ENCODE measurements around the gene ASB15. TPM values are rescaled to one million over a fixed set of nuclear protein-coding genes. Genes with fewer than 3 reads are reported as not detected.

The ASB15 gene
- polyA plus RNA-seq, 1 donor from 2014 or later = not detected

DNA sequence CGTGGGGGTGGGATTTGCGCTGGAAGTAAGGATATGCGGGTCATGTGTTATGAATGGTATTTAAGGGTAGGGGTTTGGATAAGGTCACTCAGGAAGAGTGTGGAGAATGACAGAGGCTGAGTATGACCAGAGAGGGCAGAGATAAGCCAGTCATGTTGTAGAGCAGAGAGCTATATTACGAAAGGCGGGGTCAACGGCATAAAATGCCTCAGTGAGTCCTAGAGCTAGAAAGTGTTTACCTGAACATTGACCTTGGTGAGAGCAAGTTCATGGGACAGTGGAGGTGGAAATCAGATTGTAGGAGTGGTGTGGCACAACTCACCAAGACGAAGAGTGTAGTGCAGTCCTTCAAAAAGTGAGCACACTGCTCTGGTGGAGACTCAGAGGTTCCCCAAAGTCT is 67.9 kb downstream of the ASB15 start:
- Histone ChIP-seq H3K9me3 (ENCODE audit: low read length) (no peaks in the 10 kb centered on the region), H2AFZ (ENCODE audit: low read depth, low read length) (no peak overlapping the region), H3K9ac (ENCODE audit: low read length) (no peak overlapping the region), H3K79me2 (replicated peaks; ENCODE audit: insufficient read depth, low read length) (no peaks in the 10 kb centered on the region), H3F3A (ENCODE audit: insufficient read depth, low read length, poor library complexity, severe bottlenecking) (no peaks in the 10 kb centered on the region), H3K4me2 (ENCODE audit: low read length) (no peak overlapping the region), H3K27me3 (ENCODE audit: insufficient read depth, low read depth, low read length) (no peaks in the 10 kb centered on the region), H3K9me2 (ENCODE audit: insufficient read depth, low read length) (no peaks in the 10 kb centered on the region), H3K36me3 (ENCODE audit: insufficient read depth, low read length) (no peaks in the 10 kb centered on the region), H3K4me3 (ENCODE audit: low read length) (no peak overlapping the region), H4K20me1 (ENCODE audit: insufficient read depth) (no peaks in the 10 kb centered on the region), H3K27ac (ENCODE audit: low read length) (no peak overlapping the region)
- TF ChIP-seq, protein P1, sequence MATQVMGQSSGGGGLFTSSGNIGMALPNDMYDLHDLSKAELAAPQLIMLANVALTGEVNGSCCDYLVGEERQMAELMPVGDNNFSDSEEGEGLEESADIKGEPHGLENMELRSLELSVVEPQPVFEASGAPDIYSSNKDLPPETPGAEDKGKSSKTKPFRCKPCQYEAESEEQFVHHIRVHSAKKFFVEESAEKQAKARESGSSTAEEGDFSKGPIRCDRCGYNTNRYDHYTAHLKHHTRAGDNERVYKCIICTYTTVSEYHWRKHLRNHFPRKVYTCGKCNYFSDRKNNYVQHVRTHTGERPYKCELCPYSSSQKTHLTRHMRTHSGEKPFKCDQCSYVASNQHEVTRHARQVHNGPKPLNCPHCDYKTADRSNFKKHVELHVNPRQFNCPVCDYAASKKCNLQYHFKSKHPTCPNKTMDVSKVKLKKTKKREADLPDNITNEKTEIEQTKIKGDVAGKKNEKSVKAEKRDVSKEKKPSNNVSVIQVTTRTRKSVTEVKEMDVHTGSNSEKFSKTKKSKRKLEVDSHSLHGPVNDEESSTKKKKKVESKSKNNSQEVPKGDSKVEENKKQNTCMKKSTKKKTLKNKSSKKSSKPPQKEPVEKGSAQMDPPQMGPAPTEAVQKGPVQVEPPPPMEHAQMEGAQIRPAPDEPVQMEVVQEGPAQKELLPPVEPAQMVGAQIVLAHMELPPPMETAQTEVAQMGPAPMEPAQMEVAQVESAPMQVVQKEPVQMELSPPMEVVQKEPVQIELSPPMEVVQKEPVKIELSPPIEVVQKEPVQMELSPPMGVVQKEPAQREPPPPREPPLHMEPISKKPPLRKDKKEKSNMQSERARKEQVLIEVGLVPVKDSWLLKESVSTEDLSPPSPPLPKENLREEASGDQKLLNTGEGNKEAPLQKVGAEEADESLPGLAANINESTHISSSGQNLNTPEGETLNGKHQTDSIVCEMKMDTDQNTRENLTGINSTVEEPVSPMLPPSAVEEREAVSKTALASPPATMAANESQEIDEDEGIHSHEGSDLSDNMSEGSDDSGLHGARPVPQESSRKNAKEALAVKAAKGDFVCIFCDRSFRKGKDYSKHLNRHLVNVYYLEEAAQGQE (IDR thresholded peaks at IDR 0.05; ENCODE audit: borderline replicate concordance) = no peak
- TF ChIP-seq SMC3 (conservative IDR thresholded peaks at IDR 0.05; ENCODE audit: poor library complexity) = no peak
- no peak for TF ChIP-seq RAD21 (conservative IDR thresholded peaks at IDR 0.05)
- TF ChIP-seq MXI1 (conservative IDR thresholded peaks at IDR 0.05; ENCODE audit: poor library complexity, severe bottlenecking) = no peak
- TF ChIP-seq EZH2 (IDR thresholded peaks at IDR 0.05; ENCODE audit: borderline replicate concordance, insufficient read depth, low read length, poor library complexity, severe bottlenecking) = no peak
- TF ChIP-seq TAF1 (IDR thresholded peaks at IDR 0.05; ENCODE audit: low read depth) = no peak
- TF ChIP-seq EP300 (conservative IDR thresholded peaks at IDR 0.05; ENCODE audit: poor library complexity, severe bottlenecking) = no peak
- TF ChIP-seq POLR2AphosphoS5 (IDR thresholded peaks at IDR 0.05) = no peak
- TF ChIP-seq, protein P2, sequence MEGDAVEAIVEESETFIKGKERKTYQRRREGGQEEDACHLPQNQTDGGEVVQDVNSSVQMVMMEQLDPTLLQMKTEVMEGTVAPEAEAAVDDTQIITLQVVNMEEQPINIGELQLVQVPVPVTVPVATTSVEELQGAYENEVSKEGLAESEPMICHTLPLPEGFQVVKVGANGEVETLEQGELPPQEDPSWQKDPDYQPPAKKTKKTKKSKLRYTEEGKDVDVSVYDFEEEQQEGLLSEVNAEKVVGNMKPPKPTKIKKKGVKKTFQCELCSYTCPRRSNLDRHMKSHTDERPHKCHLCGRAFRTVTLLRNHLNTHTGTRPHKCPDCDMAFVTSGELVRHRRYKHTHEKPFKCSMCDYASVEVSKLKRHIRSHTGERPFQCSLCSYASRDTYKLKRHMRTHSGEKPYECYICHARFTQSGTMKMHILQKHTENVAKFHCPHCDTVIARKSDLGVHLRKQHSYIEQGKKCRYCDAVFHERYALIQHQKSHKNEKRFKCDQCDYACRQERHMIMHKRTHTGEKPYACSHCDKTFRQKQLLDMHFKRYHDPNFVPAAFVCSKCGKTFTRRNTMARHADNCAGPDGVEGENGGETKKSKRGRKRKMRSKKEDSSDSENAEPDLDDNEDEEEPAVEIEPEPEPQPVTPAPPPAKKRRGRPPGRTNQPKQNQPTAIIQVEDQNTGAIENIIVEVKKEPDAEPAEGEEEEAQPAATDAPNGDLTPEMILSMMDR (IDR thresholded peaks at IDR 0.05; ENCODE audit: poor library complexity, severe bottlenecking) = no peak

DNA sequence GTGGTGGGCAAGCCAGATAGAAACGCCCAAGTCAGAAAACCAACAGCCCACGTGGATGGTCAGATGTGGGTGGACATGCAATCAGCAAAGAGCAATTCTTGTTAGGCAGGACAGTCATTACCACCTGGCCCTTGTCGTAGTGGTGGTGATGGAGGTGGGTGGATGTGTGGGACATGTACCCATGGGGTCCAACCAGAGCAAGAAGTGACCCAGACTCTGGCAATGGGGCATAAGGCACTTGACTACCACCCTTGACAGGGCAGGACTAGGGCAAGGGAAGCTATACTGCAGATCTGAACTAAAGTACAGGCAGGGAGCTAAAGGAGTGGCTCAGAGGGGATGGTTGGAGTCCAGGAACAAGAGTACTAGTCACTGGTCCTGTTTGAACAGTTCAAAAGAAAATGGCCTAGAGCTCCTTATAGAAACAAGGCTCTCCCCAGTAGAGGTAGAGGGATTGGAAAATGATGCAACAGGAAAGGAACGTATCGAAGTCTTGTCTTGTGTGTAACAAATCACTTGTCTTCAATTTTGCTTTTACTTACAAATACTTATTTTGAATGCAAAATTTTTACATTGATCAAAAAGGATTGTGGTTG is 71.6 kb downstream of the ASB15 start:
- Histone ChIP-seq H3K79me2 (replicated peaks; ENCODE audit: insufficient read depth, low read length) (no peaks in the 10 kb centered on the region), H4K20me1 (ENCODE audit: insufficient read depth) (no peaks in the 10 kb centered on the region), H3K27me3 (ENCODE audit: insufficient read depth, low read depth, low read length) (no peaks in the 10 kb centered on the region), H3K4me3 (ENCODE audit: low read length) (no peak overlapping the region), H3K36me3 (ENCODE audit: insufficient read depth, low read length) (no peaks in the 10 kb centered on the region), H3K9ac (ENCODE audit: low read length) (no peak overlapping the region), H3K27ac (ENCODE audit: low read length) (no peak overlapping the region), H2AFZ (ENCODE audit: low read depth, low read length) (no peak overlapping the region), H3K4me2 (ENCODE audit: low read length) (no peak overlapping the region), H3F3A (ENCODE audit: insufficient read depth, low read length, poor library complexity, severe bottlenecking) (no peaks in the 10 kb centered on the region), H3K9me2 (ENCODE audit: insufficient read depth, low read length) (no peaks in the 10 kb centered on the region), H3K9me3 (ENCODE audit: low read length) (no peaks in the 10 kb centered on the region)
- TF ChIP-seq MXI1 (conservative IDR thresholded peaks at IDR 0.05; ENCODE audit: poor library complexity, severe bottlenecking) (no peak), EZH2 (IDR thresholded peaks at IDR 0.05; ENCODE audit: borderline replicate concordance, insufficient read depth, low read length, poor library complexity, severe bottlenecking) (no peak), SMC3 (conservative IDR thresholded peaks at IDR 0.05; ENCODE audit: poor library complexity) (no peak), RAD21 (conservative IDR thresholded peaks at IDR 0.05) (no peak), TAF1 (IDR thresholded peaks at IDR 0.05; ENCODE audit: low read depth) (no peak), EP300 (conservative IDR thresholded peaks at IDR 0.05; ENCODE audit: poor library complexity, severe bottlenecking) (no peak), POLR2AphosphoS5 (IDR thresholded peaks at IDR 0.05) (no peak)
- TF ChIP-seq, protein P1 (IDR thresholded peaks at IDR 0.05; ENCODE audit: borderline replicate concordance) = no peak
- TF ChIP-seq, protein P2 (IDR thresholded peaks at IDR 0.05; ENCODE audit: poor library complexity, severe bottlenecking) = no peak

Data from neural cell (in vitro differentiated cells).